Astrocyte of the cerebellum (primary cell): Measurements from ENCODE around the gene RNF212.

Experiments
- DNase-seq: peaks from one replicate; pipeline ENCODE4 v3.0.0-alpha.2; 2011; ENCODE audit warnings: low read depth
- H3K4me3 ChIP-seq: 2 replicates; pipeline ENCODE4 v1.5.1; 2011; ENCODE audit warnings: mild to moderate bottlenecking, low read depth, low read length, moderate library complexity
- in situ Hi-C: cut with HindIII; loops from 2 replicates; pipeline ENCODE4 v1.10.0; 2017; ENCODE audit warnings: low sequenced_read_pairs
- TF ChIP-seq, protein P1 (sequence below): IDR thresholded peaks from 2 replicates; pipeline ENCODE4 v1.5.1; 2012; ENCODE audit warnings: low read length, low read depth, moderate library complexity, mild to moderate bottlenecking; ENCODE audit errors: missing control alignments

RNF212 gene, protein sequence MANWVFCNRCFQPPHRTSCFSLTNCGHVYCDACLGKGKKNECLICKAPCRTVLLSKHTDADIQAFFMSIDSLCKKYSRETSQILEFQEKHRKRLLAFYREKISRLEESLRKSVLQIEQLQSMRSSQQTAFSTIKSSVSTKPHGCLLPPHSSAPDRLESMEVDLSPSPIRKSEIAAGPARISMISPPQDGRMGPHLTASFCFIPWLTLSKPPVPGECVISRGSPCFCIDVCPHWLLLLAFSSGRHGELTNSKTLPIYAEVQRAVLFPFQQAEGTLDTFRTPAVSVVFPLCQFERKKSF

GRCh38 chr4:1113311-1114009, at the start of gene RNF212:
Gene RNF212 (minus strand): TSS chr4:1113564. CDS start chr4:1113464, 100 bp downstream.
- in situ Hi-C loops, result no loop called here
- H3K4me3 ChIP-seq, result no peak within 1 kb of the TSS
- DNase-seq, result no peak
- TF ChIP-seq, protein P1, sequence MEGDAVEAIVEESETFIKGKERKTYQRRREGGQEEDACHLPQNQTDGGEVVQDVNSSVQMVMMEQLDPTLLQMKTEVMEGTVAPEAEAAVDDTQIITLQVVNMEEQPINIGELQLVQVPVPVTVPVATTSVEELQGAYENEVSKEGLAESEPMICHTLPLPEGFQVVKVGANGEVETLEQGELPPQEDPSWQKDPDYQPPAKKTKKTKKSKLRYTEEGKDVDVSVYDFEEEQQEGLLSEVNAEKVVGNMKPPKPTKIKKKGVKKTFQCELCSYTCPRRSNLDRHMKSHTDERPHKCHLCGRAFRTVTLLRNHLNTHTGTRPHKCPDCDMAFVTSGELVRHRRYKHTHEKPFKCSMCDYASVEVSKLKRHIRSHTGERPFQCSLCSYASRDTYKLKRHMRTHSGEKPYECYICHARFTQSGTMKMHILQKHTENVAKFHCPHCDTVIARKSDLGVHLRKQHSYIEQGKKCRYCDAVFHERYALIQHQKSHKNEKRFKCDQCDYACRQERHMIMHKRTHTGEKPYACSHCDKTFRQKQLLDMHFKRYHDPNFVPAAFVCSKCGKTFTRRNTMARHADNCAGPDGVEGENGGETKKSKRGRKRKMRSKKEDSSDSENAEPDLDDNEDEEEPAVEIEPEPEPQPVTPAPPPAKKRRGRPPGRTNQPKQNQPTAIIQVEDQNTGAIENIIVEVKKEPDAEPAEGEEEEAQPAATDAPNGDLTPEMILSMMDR, result no peak

DNA sequence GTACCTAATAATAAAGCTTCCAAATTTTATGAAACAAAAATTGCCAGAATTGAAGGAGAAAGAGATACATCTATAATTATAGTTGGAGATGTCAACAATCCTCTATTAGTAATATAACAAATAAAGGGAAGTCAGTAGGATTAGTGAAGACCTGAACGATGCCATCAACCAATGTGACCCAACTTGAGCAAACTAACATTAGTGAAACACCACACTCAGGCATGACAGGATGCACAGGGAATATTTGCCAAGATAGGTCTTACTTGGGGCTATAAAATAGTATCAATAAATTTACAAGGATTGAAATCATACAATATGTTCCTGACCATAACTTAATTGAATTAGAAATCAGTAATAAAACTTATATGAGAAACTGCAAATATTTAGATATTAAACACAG, 47.0 kb upstream of the RNF212 start:
- no peak for DNase-seq
- TF ChIP-seq, protein P1, result no peak
- in situ Hi-C loops, result no loop called here
- H3K4me3 ChIP-seq, result no peak overlapping the region

DNA sequence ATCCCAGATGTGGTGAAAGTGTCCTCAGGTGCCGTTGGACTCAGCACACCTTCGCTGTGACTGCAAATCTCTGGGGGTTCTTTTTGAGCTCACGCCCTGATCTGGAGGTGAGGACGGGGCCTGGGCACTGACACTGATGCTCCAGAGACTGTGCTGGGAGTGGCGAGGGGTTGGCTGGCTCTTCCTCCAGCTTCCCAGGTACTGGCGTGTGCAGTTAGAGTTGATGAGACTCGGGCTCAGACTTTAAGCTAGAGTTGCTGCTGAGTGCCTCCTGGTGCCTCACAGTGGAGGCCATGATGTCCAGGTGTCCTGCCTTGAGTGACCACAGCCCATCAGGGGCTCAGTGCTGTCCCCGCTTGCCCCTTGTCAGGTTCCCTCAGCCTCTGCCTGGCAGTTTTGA, 42.7 kb upstream of the RNF212 start:
- no peak for DNase-seq
- TF ChIP-seq, protein P1, result no peak

DNA sequence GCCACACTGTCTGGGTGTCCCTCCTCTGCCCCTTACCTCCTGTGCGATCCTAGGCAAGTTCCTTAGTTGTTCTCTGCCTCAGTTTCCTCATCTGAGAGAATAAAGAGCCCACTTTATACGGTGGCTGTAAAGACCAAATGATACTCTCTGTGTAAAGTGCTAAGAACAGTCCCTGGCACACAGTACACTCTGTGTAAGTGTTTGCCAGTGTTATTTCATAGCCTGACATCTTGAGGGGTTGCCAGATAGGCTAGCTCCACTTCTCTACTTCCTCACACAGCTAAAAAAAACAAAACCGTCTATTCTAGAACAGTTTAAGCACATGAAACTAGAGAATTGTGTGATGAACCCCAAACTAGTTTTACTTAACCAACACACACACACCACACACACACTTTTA, 42.0 kb upstream of the RNF212 start:
- TF ChIP-seq, protein P1, result no peak
- in situ Hi-C loops, result no loop called here
- H3K4me3 ChIP-seq, result no peak overlapping the region
- no peak for DNase-seq

More for the DNA sequence above, 42.7 kb upstream of the RNF212 start:
- no peak overlapping the region for H3K4me3 ChIP-seq
- in situ Hi-C loops, result no loop called here

DNA sequence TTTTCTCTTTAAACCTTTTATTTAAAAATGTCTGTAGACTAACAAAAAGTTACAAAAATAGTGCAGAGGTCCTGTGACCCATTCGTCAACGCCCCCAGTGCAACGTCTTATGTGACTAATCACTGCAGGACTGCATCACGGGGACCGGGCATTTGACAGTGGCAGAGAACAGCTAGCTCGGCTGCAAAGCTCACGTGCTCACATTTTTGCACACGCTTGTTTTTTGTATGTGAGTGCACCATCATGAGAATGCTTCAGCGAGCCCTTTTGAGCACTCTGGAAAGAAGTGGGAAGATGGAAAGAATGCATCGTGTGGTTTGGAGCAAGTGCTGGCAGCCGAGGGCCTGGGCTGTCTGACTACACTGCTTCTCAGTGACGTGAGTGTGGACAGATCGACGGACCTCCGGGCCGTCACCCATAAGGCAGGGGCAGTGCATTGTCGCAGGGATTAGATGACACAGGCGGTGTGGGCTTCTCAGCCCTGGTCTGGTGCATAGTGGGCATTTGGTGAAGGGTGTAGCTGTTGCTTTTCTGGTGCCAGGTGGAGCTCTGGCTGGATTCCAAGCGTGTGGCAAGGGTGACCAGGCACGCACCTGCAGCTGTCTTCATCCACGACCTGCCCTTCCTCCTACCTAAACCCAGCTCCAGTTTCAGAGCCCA, 41.3 kb upstream of the RNF212 start:
- in situ Hi-C loops, result loop anchor here (5.0 kb wide), 1 partner anchor 48 kb away; no protein-coding TSS in a partner anchor
- TF ChIP-seq, protein P1, result no peak
- no peak for DNase-seq
- no peak overlapping the region for H3K4me3 ChIP-seq

GRCh38 chr4:1154126-1154522, 40.8 kb upstream of the RNF212 start:
- no peak for DNase-seq
- H3K4me3 ChIP-seq, result no peak overlapping the region
- TF ChIP-seq, protein P1, result no peak
- in situ Hi-C loops, result loop anchor here (5.0 kb wide), 1 partner anchor 48 kb away; no protein-coding TSS in a partner anchor
